Omental fat pad (tissue), 4 donors: ENCODE results near the gene ZMAT2. TPM values are rescaled to one million over a fixed set of nuclear protein-coding genes. Genes with fewer than 3 reads are reported as not detected.
"Not testable (repeated sequence)": the region's sequence is repeated elsewhere in the genome, so short reads cannot be mapped to it uniquely, and the experiment has no call there.

Experiments
- ATAC-seq: fragments of 150-250 bp; one replicate; pipeline ENCODE4 v1.9.1; 2016; ENCODE audit warnings: mild to moderate bottlenecking, moderate library complexity; ENCODE audit not compliant: low FRiP score
- DNase-seq: peaks from one replicate; pipeline ENCODE4 v3.0.0-alpha.2; 2019; ENCODE audit warnings: low spot score
- CTCF ChIP-seq, 3 donors: fragments of 450-650 bp; IDR thresholded peaks; one replicate each; pipeline ENCODE4 v1.5.1; 2016 to 2017; ENCODE audit warnings: antibody characterized with exemption in 3 of 3, mild to moderate bottlenecking in 3 of 3, moderate library complexity in 2 of 3
- total RNA-seq, 4 donors: library from RNA; depleted of rRNA; stranded (reverse); fragments of >200 nt; gene quantifications; one replicate each; pipeline ENCODE4 v1.1.0, GENCODE V29; 2016

Gene ZMAT2
- 10 to 100 TPM; 38.3 to 49.6 (median 47.0) TPM for total RNA-seq

- TF ChIP-seq CTCF (IDR thresholded peaks at IDR 0.05) = no peak
These were observed at the start of gene ZMAT2 for GRCh38 chr5:140700177-140701144. TSS of gene ZMAT2 (plus strand) at chr5:140700447. CDS start at chr5:140700461, 14 bp downstream.

GRCh38 chr5:140658870-140659269 is 41.4 kb upstream of the ZMAT2 start:
- ATAC-seq (no peak), DNase-seq (no peak)
- TF ChIP-seq CTCF (IDR thresholded peaks at IDR 0.05) = no peak

More at GRCh38 chr5:140700177-140701144, at the start of gene ZMAT2:
- peak; percentile 93 for DNase-seq
- peak; percentile 96 for ATAC-seq

GRCh38 chr5:140660371-140660770 is 39.9 kb upstream of the ZMAT2 start:
- DNase-seq, ATAC-seq: not testable (repeated sequence)

GRCh38 chr5:140664030-140664358 is 36.3 kb upstream of the ZMAT2 start:
- ATAC-seq = peak; percentile 8

GRCh38 chr5:140664359-140665119 is 35.7 kb upstream of the ZMAT2 start, which contains the start of gene WDR55:
TSS of gene WDR55 (plus strand) at chr5:140664904. CDS start at chr5:140664913, 9 bp downstream.
- no peak for TF ChIP-seq CTCF (IDR thresholded peaks at IDR 0.05)
- DNase-seq = peak; percentile 89
- ATAC-seq = peak; percentile 98

More at GRCh38 chr5:140664030-140664358, 36.3 kb upstream of the ZMAT2 start:
- no peak for TF ChIP-seq CTCF (IDR thresholded peaks at IDR 0.05)
- DNase-seq = no peak

- DNase-seq, ATAC-seq: not testable (repeated sequence)
These were observed 29.2 kb upstream of the ZMAT2 start for GRCh38 chr5:140671035-140671434.

GRCh38 chr5:140671472-140672125 is 28.6 kb upstream of the ZMAT2 start:
- ATAC-seq (no peak), DNase-seq (no peak)
- TF ChIP-seq CTCF (IDR thresholded peaks at IDR 0.05) = no peak
